Stimulated activated CD8-positive, alpha-beta memory T cell treated with anti-CD3 and anti-CD28 coated beads, Interleukin-15, amount 100 ng/mL, for 24 hours (primary cell): ENCODE data around the gene TENM3.

Experiments used
- DNase-seq: peaks from one replicate; pipeline ENCODE4 v3.0.0-alpha.2; 2020; ENCODE audit warnings: low read depth

The TENM3 gene

GRCh38 chr4:182449930-182450439, 206.8 kb downstream of the TENM3 start:
- DNase-seq: no peak

GRCh38 chr4:182451441-182451840, 208.2 kb downstream of the TENM3 start:
- no peak for DNase-seq

GRCh38 chr4:182453830-182454229, 210.6 kb downstream of the TENM3 start:
- DNase-seq: no peak

- DNase-seq: no peak
Observed at GRCh38 chr4:182454440-182455013, 211.3 kb downstream of the TENM3 start.

GRCh38 chr4:182465114-182465513, 221.9 kb downstream of the TENM3 start:
- DNase-seq: no peak

GRCh38 chr4:182465979-182466378, 222.8 kb downstream of the TENM3 start:
- no peak for DNase-seq

- DNase-seq: no peak
Observed at GRCh38 chr4:182470215-182470614, 227.0 kb downstream of the TENM3 start.

- DNase-seq: no peak
Observed at GRCh38 chr4:182475539-182475938, 232.3 kb downstream of the TENM3 start.

GRCh38 chr4:182478475-182478874, 235.3 kb downstream of the TENM3 start:
- no peak for DNase-seq

- DNase-seq: no peak
Observed at GRCh38 chr4:182483685-182484084, 240.5 kb downstream of the TENM3 start.

- no peak for DNase-seq
Observed at GRCh38 chr4:182486881-182487280, 243.7 kb downstream of the TENM3 start.

GRCh38 chr4:182488896-182489295, 245.7 kb downstream of the TENM3 start:
- DNase-seq: no peak

- no peak for DNase-seq
Observed at GRCh38 chr4:182489607-182490006, 246.4 kb downstream of the TENM3 start.

GRCh38 chr4:182491719-182492118, 248.5 kb downstream of the TENM3 start:
- DNase-seq: no peak

GRCh38 chr4:182492423-182492822, 249.2 kb downstream of the TENM3 start:
- no peak for DNase-seq

- no peak for DNase-seq
Observed at GRCh38 chr4:182493377-182493776, 250.2 kb downstream of the TENM3 start.

- DNase-seq: no peak
Observed at GRCh38 chr4:182494103-182494502, 250.9 kb downstream of the TENM3 start.

GRCh38 chr4:182495031-182495430, 251.8 kb downstream of the TENM3 start:
- no peak for DNase-seq

GRCh38 chr4:182495645-182496385, 252.6 kb downstream of the TENM3 start:
- no peak for DNase-seq

- no peak for DNase-seq
Observed at GRCh38 chr4:182496408-182496807, 253.2 kb downstream of the TENM3 start.

GRCh38 chr4:182502064-182502463, 258.9 kb downstream of the TENM3 start:
- DNase-seq: no peak

GRCh38 chr4:182504463-182504862, 261.3 kb downstream of the TENM3 start:
- DNase-seq: no peak

- DNase-seq: no peak
Observed at GRCh38 chr4:182507805-182508204, 264.6 kb downstream of the TENM3 start.

GRCh38 chr4:182510836-182511235, 267.6 kb downstream of the TENM3 start:
- no peak for DNase-seq
